HG02943 (cell line): ENCODE results near the gene CCDC146.
"Not testable (repeated sequence)": the region's sequence is repeated elsewhere in the genome, so short reads cannot be mapped to it uniquely, and the experiment has no call there.

Experiments
- ATAC-seq: cut with Tn5 transposase; IDR thresholded peaks from one replicate; pipeline ENCODE4 v1.9.1; 2021; ENCODE audit warnings: mild to moderate bottlenecking, low read depth, moderate library complexity; ENCODE audit not compliant: unreplicated experiment

Gene CCDC146

GRCh38 chr7:77121860-77122681, at the start of gene CCDC146:
CCDC146 (plus strand) TSS chr7:77122615; CDS start chr7:77167669, 45,054 bp downstream.
- peak; percentile 99 for ATAC-seq

- ATAC-seq: not testable (repeated sequence)
These were observed 47.5 kb upstream of the CCDC146 start for GRCh38 chr7:77074786-77075396.

- ATAC-seq: not testable (repeated sequence)
These were observed 45.4 kb upstream of the CCDC146 start for GRCh38 chr7:77077060-77077459.

GRCh38 chr7:77079112-77079511, 43.3 kb upstream of the CCDC146 start:
- not testable (repeated sequence) for ATAC-seq

GRCh38 chr7:77079624-77080023, 42.8 kb upstream of the CCDC146 start:
- not testable (repeated sequence) for ATAC-seq

GRCh38 chr7:77080236-77080635, 42.2 kb upstream of the CCDC146 start:
- not testable (repeated sequence) for ATAC-seq

- not testable (repeated sequence) for ATAC-seq
These were observed 40.2 kb upstream of the CCDC146 start for GRCh38 chr7:77082192-77082591.

GRCh38 chr7:77092301-77092700, 30.1 kb upstream of the CCDC146 start:
- not testable (repeated sequence) for ATAC-seq

GRCh38 chr7:77100501-77100900, 21.9 kb upstream of the CCDC146 start:
- ATAC-seq: not testable (repeated sequence)

- not testable (repeated sequence) for ATAC-seq
These were observed 21.2 kb upstream of the CCDC146 start for GRCh38 chr7:77101187-77101586.

GRCh38 chr7:77102671-77103070, 19.7 kb upstream of the CCDC146 start:
- ATAC-seq: not testable (repeated sequence)

- ATAC-seq: not testable (repeated sequence)
These were observed 16.5 kb upstream of the CCDC146 start for GRCh38 chr7:77105904-77106303.

- ATAC-seq: not testable (repeated sequence)
These were observed 14.8 kb upstream of the CCDC146 start for GRCh38 chr7:77107659-77108058.

GRCh38 chr7:77108362-77108761, 14.1 kb upstream of the CCDC146 start:
- not testable (repeated sequence) for ATAC-seq

GRCh38 chr7:77112719-77113306, 9.6 kb upstream of the CCDC146 start:
- ATAC-seq: not testable (repeated sequence)

- not testable (repeated sequence) for ATAC-seq
These were observed 3.1 kb downstream of the CCDC146 start for GRCh38 chr7:77125486-77125885.

GRCh38 chr7:77127009-77127408, 4.6 kb downstream of the CCDC146 start:
- not testable (repeated sequence) for ATAC-seq

GRCh38 chr7:77128582-77129410, 6.4 kb downstream of the CCDC146 start:
- not testable (repeated sequence) for ATAC-seq

- ATAC-seq: not testable (repeated sequence)
These were observed 9.4 kb downstream of the CCDC146 start for GRCh38 chr7:77131781-77132180.

- not testable (repeated sequence) for ATAC-seq
These were observed 16.3 kb downstream of the CCDC146 start for GRCh38 chr7:77138668-77139067.
